GM23338 (cell line): ENCODE measurements around the gene PGBD5. TPM values are rescaled to one million over a fixed set of nuclear protein-coding genes. Genes with fewer than 3 reads are reported as not detected.

Experiments
- ATAC-seq: fragments of 200-7000 bp; cut with Tn5 transposase; 3 replicates; pipeline ENCODE4 v1.9.1; 2020
- DNase-seq: peaks from one replicate; pipeline ENCODE4 v3.0.0-alpha.2; 2015; ENCODE audit warnings: low spot score
- H2AFZ ChIP-seq: fragments of 200-600 bp; sonication (generic); 2 replicates; pipeline ENCODE4 v1.8.0; 2016; ENCODE audit warnings: antibody characterized with exemption, mild to moderate bottlenecking, moderate library complexity
- H3F3A ChIP-seq: fragments of 200-600 bp; sonication (generic); replicated peaks from 2 replicates; pipeline ENCODE4 v1.8.0; 2017; ENCODE audit warnings: antibody characterized with exemption, mixed run types, low read depth
- H3K27ac ChIP-seq: fragments of 200-600 bp; sonication (generic); 2 replicates; pipeline ENCODE4 v1.6.1; 2016; ENCODE audit warnings: low read depth
- H3K27me3 ChIP-seq: fragments of 200-600 bp; sonication (generic); 2 replicates; pipeline ENCODE4 v1.8.0; 2016; ENCODE audit warnings: mild to moderate bottlenecking, mixed run types, moderate library complexity; ENCODE audit not compliant: insufficient read depth
- H3K36me3 ChIP-seq: fragments of 200-600 bp; sonication (generic); 2 replicates; pipeline ENCODE4 v1.8.0; 2016; ENCODE audit warnings: mild to moderate bottlenecking; ENCODE audit not compliant: insufficient read depth
- H3K4me1 ChIP-seq: fragments of 200-600 bp; sonication (generic); 2 replicates; pipeline ENCODE4 v1.8.0; 2016; ENCODE audit warnings: mild to moderate bottlenecking, moderate library complexity; ENCODE audit not compliant: insufficient read depth
- H3K4me2 ChIP-seq: fragments of 200-600 bp; sonication (generic); 2 replicates; pipeline ENCODE4 v1.7.1; 2017; ENCODE audit warnings: mixed run types
- H3K4me3 ChIP-seq: fragments of 200-600 bp; sonication (generic); 2 replicates; pipeline ENCODE4 v1.6.1; 2016; ENCODE audit warnings: mixed run types
- H3K79me2 ChIP-seq: fragments of 200-600 bp; sonication (generic); replicated peaks from 2 replicates; pipeline ENCODE4 v1.8.0; 2017; ENCODE audit warnings: mild to moderate bottlenecking; ENCODE audit not compliant: insufficient read depth
- H3K9me2 ChIP-seq: fragments of 200-600 bp; sonication (generic); 2 replicates; pipeline ENCODE4 v1.8.0; 2017; ENCODE audit not compliant: insufficient read depth
- H4K20me1 ChIP-seq: fragments of 200-600 bp; sonication (generic); replicated peaks from 2 replicates; pipeline ENCODE4 v1.8.0; 2017; ENCODE audit warnings: mild to moderate bottlenecking; ENCODE audit not compliant: insufficient read depth
- H3K27ac Mint-ChIP-seq: 2 replicates; pipeline ENCODE4 v1.8.0; 2020; ENCODE audit warnings: inconsistent platforms, mild to moderate bottlenecking, moderate library complexity, mixed read lengths
- H3K27me3 Mint-ChIP-seq: 3 replicates; pipeline ENCODE4 v1.8.0; 2022; ENCODE audit warnings: low read depth, mild to moderate bottlenecking, moderate library complexity, mixed read lengths, inconsistent platforms; ENCODE audit not compliant: insufficient read depth, poor library complexity
- H3K36me3 Mint-ChIP-seq: 3 replicates; pipeline ENCODE4 v1.8.0; 2021; ENCODE audit warnings: low read depth, mild to moderate bottlenecking, inconsistent platforms, moderate library complexity, mixed read lengths
- H3K4me1 Mint-ChIP-seq: 3 replicates; pipeline ENCODE4 v1.8.0; 2020; ENCODE audit warnings: mild to moderate bottlenecking, inconsistent platforms, mixed read lengths
- H3K4me3 Mint-ChIP-seq: 3 replicates; pipeline ENCODE4 v1.8.0; 2021; ENCODE audit warnings: moderate library complexity, mild to moderate bottlenecking, inconsistent platforms, mixed read lengths
- H3K9me3 Mint-ChIP-seq: 3 replicates; pipeline ENCODE4 v1.8.0; 2020; ENCODE audit warnings: moderate library complexity, mild to moderate bottlenecking, inconsistent platforms, mixed read lengths
- CREB1 ChIP-seq: fragments of 250-450 bp; sonication (Bioruptor Pico); IDR thresholded peaks from 2 replicates; pipeline ENCODE4 v1.5.0; 2020; ENCODE audit warnings: low read depth, mild to moderate bottlenecking, moderate library complexity
- ETS1 ChIP-seq: IDR thresholded peaks from 2 replicates; pipeline ENCODE4 v1.6.1; 2016; ENCODE audit warnings: antibody characterized with exemption
- EZH2 ChIP-seq: fragments of 200-600 bp; sonication (generic); IDR thresholded peaks from one replicate; pipeline ENCODE4 v1.8.0; 2017; ENCODE audit warnings: antibody characterized with exemption, mild to moderate bottlenecking, low read depth; ENCODE audit not compliant: unreplicated experiment
- EZH2phosphoT487 ChIP-seq: fragments of 200-600 bp; sonication (generic); IDR thresholded peaks from one replicate; pipeline ENCODE4 v1.8.1; 2018; ENCODE audit warnings: antibody characterized with exemption; ENCODE audit not compliant: unreplicated experiment
- JUNB ChIP-seq: IDR thresholded peaks from one replicate; pipeline ENCODE4 v1.6.1; 2016; ENCODE audit warnings: antibody characterized with exemption; ENCODE audit not compliant: unreplicated experiment
- NANOG ChIP-seq: IDR thresholded peaks from 2 replicates; pipeline ENCODE4 v1.6.1; 2016; ENCODE audit warnings: antibody characterized with exemption, borderline replicate concordance
- POLR2AphosphoS5 ChIP-seq: IDR thresholded peaks from 2 replicates; pipeline ENCODE4 v1.6.1; 2016; ENCODE audit warnings: antibody characterized with exemption, low read depth
- REST ChIP-seq: IDR thresholded peaks from one replicate; pipeline ENCODE4 v1.6.1; 2018; ENCODE audit warnings: antibody characterized with exemption; ENCODE audit not compliant: unreplicated experiment
- STAT1 ChIP-seq: IDR thresholded peaks from one replicate; pipeline ENCODE4 v1.6.1; 2016; ENCODE audit warnings: antibody characterized with exemption; ENCODE audit not compliant: unreplicated experiment
- ZNF114 ChIP-seq: fragments of 250-450 bp; sonication (Bioruptor Pico); IDR thresholded peaks from 2 replicates; pipeline ENCODE4 v1.5.0; 2020; ENCODE audit warnings: mild to moderate bottlenecking, moderate library complexity
- ZNF331 ChIP-seq: fragments of 250-450 bp; sonication (Bioruptor Pico); IDR thresholded peaks from 2 replicates; pipeline ENCODE4 v1.5.0; 2020; ENCODE audit warnings: low read depth, mild to moderate bottlenecking, moderate library complexity
- ZNF462 ChIP-seq: fragments of 250-450 bp; sonication (Bioruptor Pico); IDR thresholded peaks from 2 replicates; pipeline ENCODE4 v1.5.0; 2020; ENCODE audit warnings: mild to moderate bottlenecking, moderate library complexity
- polyA plus RNA-seq: library from polyadenylated mRNA; unstranded; fragments of >200 nt; fragmentation: Nextera tagmentation; extraction: Ambion mirVana; gene quantifications from 2 replicates; pipeline ENCODE4 v1.2.1, GENCODE V29; 2016
- total RNA-seq: library from RNA; depleted of rRNA; stranded (reverse); fragments of >200 nt; shearing (Covaris generic); gene quantifications from 2 replicates; pipeline ENCODE4 v1.2.3, GENCODE V29; 2014
- TF ChIP-seq, protein P1 (sequence below), 2 experiments: fragments of 200-600 bp in 1 of 2; sonication (generic) in 1 of 2; conservative IDR thresholded peaks; 2 replicates each; pipeline versions ENCODE4 v1.5.1 to v1.6.1; 2016 to 2017; ENCODE audit warnings: antibody characterized with exemption in 2 of 2, low read depth in 2 of 2, mild to moderate bottlenecking in 2 of 2, moderate library complexity in 1 of 2

Gene PGBD5
- total and polyA plus RNA-seq, 2 experiments from 2014 or later = 3.4 to 16.6 TPM

DNA sequence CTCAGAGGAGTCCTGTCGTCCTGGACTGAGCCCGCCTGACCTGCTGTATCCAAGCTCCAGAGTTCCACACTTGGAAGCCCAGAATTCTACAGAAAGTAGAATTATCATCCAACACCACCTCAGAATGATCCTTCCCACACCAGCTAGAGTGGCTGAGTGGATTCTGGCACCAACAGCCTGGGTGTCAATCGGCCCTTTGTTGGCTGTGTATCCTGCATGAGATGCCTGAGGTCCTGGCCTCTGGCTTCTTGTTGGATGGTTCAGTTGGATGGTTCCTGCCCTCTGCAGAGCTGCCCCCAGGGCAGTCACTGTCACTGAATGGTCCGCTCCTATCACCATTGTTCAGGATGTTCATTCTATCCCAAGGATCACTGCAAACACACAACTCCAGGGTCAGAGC is 49.8 kb downstream of the PGBD5 start:
- H3K36me3 ChIP-seq = 0 out of 2 replicates have a peak, but pooled peaks cover 4% of the 10 kb centered on the region
- H3K4me1 ChIP-seq = peaks cover 8% of the 10 kb centered on the region
- peaks cover 22% of the 10 kb centered on the region for H3K79me2 ChIP-seq
- no peak overlapping the region for H3K4me3 ChIP-seq
- no peak for TF ChIP-seq NANOG
- TF ChIP-seq ETS1 = no peak
- TF ChIP-seq ZNF114 (CRISPR knock-in tag) = no peak
- TF ChIP-seq ZNF462 (CRISPR knock-in tag) = no peak
- no peak for TF ChIP-seq STAT1
- TF ChIP-seq, protein P1, sequence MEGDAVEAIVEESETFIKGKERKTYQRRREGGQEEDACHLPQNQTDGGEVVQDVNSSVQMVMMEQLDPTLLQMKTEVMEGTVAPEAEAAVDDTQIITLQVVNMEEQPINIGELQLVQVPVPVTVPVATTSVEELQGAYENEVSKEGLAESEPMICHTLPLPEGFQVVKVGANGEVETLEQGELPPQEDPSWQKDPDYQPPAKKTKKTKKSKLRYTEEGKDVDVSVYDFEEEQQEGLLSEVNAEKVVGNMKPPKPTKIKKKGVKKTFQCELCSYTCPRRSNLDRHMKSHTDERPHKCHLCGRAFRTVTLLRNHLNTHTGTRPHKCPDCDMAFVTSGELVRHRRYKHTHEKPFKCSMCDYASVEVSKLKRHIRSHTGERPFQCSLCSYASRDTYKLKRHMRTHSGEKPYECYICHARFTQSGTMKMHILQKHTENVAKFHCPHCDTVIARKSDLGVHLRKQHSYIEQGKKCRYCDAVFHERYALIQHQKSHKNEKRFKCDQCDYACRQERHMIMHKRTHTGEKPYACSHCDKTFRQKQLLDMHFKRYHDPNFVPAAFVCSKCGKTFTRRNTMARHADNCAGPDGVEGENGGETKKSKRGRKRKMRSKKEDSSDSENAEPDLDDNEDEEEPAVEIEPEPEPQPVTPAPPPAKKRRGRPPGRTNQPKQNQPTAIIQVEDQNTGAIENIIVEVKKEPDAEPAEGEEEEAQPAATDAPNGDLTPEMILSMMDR (conservative IDR thresholded peaks at IDR 0.05; ENCODE audit: low read depth in 2 of 2) = no peak
- no peak for TF ChIP-seq POLR2AphosphoS5
- no peak for TF ChIP-seq EZH2phosphoT487
- no peak for TF ChIP-seq REST
- TF ChIP-seq EZH2 = no peak
- TF ChIP-seq ZNF331 (CRISPR knock-in tag) = no peak
- no peak for TF ChIP-seq JUNB
- TF ChIP-seq CREB1 (CRISPR knock-in tag) = no peak
- no peaks in the 10 kb centered on the region for H3F3A ChIP-seq
- H3K27me3 Mint-ChIP-seq = no peaks in the 10 kb centered on the region
- H3K27ac Mint-ChIP-seq = no peak overlapping the region
- H3K27ac ChIP-seq = no peak overlapping the region
- DNase-seq (no peak), ATAC-seq (no peak)
- peaks cover 35% of the 10 kb centered on the region for H3K4me1 Mint-ChIP-seq
- peaks cover 22% of the 10 kb centered on the region for H3K36me3 Mint-ChIP-seq
- H2AFZ ChIP-seq = no peak overlapping the region
- H3K27me3 ChIP-seq = no peaks in the 10 kb centered on the region
- H4K20me1 ChIP-seq = peaks cover 4% of the 10 kb centered on the region; the same call in 1 of the 2 replicates
- H3K4me2 ChIP-seq = no peak overlapping the region
- H3K9me2 ChIP-seq = 0 out of 2 replicates have a peak, but pooled peaks cover 3% of the 10 kb centered on the region
- H3K4me3 Mint-ChIP-seq = no peak overlapping the region
- H3K9me3 Mint-ChIP-seq = peaks cover 12% of the 10 kb centered on the region
